ENCODE measurements around the gene SUPV3L1.

GRCh38 chr10:69211524-69211923 is 31.5 kb downstream of the SUPV3L1 start:
- no peak for TF ChIP-seq CTCF (IDR thresholded peaks at IDR 0.05 in 2 of 3, conservative IDR thresholded peaks at IDR 0.05 in 1 of 3; ENCODE audit: control insufficient read depth in 2 of 3, extremely low read depth in 1 of 3, insufficient read depth in 1 of 3, low read depth in 3 of 3, low read length in 3 of 3)
- TF ChIP-seq SMC3 (IDR thresholded peaks at IDR 0.05; ENCODE audit: borderline replicate concordance, low read length), result no peak

Measured in GM12878 (cell line).